ENCODE data around the gene SERPINH1.
A peak's percentile ranks its signal among the peaks of the same experiment; 100 is the strongest.

SERPINH1 gene

GRCh38 chr11:75562048-75562835 lies at the start of gene SERPINH1:
Gene SERPINH1, plus strand, starts transcription at chr11:75562253. Its CDS starts 4,097 bp downstream, at chr11:75566350.
- peak; percentile 89 for DNase-seq

DNA sequence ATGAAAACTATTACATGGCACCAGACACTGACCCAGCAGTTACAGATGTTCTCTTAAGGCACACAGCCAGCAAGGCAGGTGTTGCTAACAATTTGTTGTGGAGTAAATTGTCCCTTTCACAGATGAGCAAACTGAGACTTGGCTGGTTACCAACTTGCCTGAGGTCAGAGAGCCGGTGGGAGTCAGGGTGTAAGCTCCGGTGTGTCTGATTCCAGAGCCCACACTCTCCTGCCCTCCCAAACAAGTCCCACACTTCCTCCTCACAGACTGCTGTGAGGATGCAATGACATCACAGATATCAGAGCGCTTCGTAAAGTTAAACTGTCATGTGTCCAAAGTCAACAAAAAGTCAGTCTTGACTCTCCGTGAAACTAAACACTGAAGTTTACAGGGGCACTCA lies 48.8 kb upstream of the SERPINH1 start:
- no peak for DNase-seq

GRCh38 chr11:75514596-75514995 lies 47.5 kb upstream of the SERPINH1 start:
- DNase-seq: no peak

DNA sequence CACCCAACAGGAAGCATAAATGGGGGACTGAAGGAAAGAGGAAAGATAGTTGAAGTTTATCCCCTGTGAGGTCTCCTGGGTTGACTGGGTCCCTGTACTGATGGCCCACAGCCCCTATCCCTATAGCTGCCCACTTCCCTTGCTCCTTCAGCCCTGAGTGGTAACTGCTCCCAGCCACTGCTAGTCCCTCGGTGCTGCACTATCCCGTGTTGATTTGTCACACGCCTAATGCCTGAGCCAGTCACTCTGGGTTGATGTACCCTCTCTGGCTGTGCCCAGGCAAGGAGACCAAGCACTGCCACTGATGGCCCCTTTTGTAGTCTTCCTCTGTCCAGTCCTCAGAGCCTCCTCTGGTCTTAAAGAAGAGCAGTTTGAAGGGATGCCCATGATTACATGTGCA lies 45.9 kb upstream of the SERPINH1 start:
- DNase-seq: no peak

- no peak for DNase-seq
These were observed 45.2 kb upstream of the SERPINH1 start for GRCh38 chr11:75516886-75517285.

DNA sequence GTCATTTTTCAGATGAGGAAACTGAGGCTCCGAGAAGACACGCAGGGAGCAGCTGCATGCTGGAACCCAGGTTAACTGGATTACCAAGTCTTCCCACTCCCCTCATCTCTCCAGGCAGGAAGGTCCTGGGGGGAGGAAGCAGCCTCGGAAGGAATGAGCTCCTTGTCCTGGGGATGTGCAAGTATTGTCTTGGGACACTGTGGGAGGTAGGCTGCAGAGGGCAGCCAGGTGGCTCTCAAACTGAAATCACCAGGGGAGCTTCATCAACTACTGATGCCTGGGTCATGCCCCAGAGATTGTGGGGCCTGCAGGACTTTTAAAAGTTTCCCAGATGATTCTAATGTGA lies 43.9 kb upstream of the SERPINH1 start:
- no peak for DNase-seq

DNA sequence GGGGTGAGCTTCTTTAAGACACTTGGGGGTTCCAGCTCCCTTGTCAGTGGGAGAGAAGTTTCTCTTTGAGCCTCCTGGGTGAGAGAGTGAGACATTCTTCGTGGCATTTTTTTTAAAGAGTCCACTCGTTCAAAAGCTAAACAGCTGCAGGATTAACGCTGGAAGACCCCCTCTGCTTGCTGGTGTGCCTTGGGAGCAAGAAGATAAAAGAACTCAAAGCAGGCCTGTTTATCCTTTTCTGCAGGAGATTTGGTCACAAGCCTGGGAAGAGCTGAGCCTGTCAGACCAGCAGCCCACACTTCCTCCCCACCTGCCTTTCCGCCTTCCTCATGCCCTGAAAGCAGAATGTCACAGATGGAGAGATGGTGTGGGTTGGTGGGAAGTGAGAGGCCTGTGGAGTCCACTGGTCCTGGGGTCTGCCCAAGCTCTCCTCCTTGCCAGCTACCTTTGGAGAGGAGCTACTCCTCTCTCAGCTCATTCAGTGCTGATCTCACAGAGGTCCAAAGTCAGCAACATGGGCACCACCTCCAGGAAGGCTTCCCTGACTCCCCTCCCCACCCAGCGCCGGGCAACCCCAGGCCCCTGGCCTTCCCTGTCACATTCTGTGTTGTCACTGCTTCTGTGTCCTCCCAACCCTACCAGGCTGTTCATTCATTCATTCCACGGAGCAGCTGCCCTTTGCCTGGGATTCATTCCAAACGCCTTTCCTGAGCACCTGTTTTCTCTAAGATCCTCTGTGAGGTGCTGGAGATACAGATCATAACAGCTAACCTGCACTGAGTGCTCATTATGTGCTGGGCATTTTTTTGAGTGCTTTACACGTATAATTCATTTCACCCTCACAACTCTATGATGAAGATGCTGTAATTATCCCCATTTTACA lies 43.0 kb upstream of the SERPINH1 start:
- no peak for DNase-seq

GRCh38 chr11:75520688-75521087 lies 41.4 kb upstream of the SERPINH1 start:
- DNase-seq: no peak

DNA sequence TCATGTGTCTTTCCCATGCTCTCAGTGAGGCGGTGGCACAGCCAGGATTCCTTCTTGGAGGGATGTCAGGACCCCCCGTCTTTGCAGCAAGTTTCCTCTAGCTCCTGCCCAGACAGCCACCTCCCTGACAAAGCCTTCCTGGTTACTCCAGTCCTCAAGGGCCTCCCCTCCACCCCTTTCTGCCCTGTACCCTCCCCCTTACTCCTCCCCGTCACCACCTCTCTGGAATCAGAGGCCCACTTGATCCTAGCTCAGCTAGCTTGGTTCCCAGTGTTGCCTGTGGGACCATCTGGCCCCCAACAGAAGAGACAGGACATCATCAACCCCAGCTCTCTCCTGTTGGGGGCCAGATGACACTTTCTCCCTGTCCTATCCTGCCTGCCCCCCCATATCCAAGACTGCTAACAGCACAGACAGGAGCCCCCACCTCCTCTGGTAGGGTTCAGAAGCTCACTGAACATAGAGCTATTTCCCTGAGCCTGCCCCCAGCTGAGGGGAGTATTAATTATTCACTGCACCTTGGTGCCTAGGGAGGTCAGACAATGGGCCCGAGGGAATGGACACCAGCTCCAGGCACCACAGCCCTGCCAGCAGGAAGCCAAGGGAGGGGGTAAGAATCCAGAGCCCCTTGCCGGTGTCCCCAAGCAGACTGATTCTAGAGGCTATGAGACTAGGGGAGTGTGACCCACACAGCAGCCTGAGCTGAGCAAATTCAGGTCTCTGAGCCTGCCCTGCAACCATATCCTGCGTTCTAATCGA lies 39.6 kb upstream of the SERPINH1 start:
- DNase-seq: no peak

GRCh38 chr11:75523189-75523588 lies 38.9 kb upstream of the SERPINH1 start:
- DNase-seq: peak; percentile 52

GRCh38 chr11:75523811-75524664 lies 38.0 kb upstream of the SERPINH1 start:
- DNase-seq: no peak

DNA sequence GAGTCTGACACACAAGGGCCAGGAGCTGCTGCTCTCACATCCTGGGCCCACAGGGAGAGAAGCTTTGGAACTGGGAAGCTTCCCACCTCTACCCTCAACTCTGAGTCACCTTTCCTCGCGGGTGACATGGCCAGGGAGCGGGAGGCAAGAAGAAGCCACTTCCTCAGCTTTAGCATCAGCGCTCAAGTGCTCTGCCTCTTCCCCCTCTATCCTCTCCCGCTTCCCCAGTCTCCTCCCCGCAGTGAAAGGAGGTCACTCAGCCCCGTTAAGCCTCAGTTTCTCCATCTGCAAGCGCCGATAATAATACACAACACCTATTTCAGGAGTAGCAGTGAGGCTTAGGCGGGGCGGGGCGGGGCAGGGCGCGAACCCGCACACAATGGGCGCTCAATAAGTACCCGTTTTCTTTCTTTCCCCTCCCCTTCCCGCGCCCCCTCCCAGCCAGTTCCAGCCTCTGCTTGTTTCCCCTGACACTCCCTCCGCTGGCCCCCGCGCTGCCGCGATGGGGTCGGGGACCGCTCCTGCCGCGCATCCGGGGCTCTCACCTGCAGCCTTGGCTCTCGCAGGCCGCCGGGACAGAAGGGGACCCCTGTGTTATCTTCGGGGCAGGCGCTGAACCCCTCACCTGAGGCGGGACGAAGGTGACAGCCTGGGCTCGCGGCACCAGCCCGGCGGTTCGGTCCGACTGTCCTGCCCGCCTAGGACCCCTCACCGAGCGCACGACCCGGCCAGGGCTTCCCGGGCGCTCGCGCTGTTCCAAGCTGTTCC lies 37.2 kb upstream of the SERPINH1 start:
- peak; percentile 64 for DNase-seq

- DNase-seq: peak; percentile 86
These were observed 36.4 kb upstream of the SERPINH1 start, which contains the start of gene GDPD5 for GRCh38 chr11:75525433-75526191. Gene GDPD5, minus strand, starts transcription at chr11:75525941. Its CDS starts 48,206 bp downstream, at chr11:75477735.

- no peak for DNase-seq
These were observed 35.9 kb upstream of the SERPINH1 start for GRCh38 chr11:75526192-75526541.

GRCh38 chr11:75527130-75527529 lies 34.9 kb upstream of the SERPINH1 start:
- DNase-seq: no peak

DNA sequence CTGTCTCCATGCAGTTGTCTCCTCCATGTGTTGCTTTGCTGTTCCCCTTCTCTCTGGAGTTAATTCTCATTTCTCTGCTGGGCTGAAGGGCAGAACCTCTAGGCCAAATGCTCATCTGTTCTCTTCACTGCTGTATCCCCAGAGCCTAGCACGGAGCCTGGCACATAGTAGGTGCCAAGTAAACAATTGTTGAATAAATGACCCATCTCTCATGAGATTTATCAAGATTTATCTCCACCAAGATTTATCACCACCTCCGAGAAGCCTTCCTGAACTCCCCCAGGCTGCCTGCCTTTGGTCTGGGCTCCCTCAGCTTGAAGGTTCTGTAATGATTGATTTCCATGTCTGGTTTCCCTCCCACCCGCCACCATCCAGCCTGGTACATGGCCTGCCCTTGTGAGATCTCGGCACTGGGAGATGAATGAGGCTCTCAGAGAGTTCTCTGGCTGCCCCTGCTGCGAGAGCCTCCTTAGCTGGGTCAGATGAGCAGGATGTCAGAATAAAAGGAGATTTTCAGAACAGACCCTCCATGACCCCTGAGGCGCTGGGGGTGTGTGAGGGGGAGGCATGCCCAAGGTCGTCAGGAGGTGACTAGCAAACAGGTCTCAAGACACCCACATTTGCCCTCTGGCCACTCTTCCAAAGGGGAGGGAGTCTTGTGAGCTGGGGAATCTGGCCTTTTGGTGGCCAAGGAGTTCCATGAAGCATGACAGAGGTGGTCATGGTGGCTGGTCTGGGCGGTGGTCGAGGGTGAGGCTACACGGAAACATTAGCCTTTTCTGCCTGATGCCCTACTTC lies 33.9 kb upstream of the SERPINH1 start:
- DNase-seq: no peak

- DNase-seq: no peak
These were observed 31.5 kb upstream of the SERPINH1 start for GRCh38 chr11:75530577-75530976.

- no peak for DNase-seq
These were observed 30.7 kb upstream of the SERPINH1 start for GRCh38 chr11:75531325-75531724.

GRCh38 chr11:75532200-75533048 lies 29.6 kb upstream of the SERPINH1 start:
- peak; percentile 84 for DNase-seq

All from DMS79 treated with DMSO at 0.1 percent for 48 hours (cell line).